ENCODE measurements around the gene MDFIC.
A peak's percentile ranks its signal among the peaks of the same experiment; 100 is the strongest.

Gene MDFIC

DNA sequence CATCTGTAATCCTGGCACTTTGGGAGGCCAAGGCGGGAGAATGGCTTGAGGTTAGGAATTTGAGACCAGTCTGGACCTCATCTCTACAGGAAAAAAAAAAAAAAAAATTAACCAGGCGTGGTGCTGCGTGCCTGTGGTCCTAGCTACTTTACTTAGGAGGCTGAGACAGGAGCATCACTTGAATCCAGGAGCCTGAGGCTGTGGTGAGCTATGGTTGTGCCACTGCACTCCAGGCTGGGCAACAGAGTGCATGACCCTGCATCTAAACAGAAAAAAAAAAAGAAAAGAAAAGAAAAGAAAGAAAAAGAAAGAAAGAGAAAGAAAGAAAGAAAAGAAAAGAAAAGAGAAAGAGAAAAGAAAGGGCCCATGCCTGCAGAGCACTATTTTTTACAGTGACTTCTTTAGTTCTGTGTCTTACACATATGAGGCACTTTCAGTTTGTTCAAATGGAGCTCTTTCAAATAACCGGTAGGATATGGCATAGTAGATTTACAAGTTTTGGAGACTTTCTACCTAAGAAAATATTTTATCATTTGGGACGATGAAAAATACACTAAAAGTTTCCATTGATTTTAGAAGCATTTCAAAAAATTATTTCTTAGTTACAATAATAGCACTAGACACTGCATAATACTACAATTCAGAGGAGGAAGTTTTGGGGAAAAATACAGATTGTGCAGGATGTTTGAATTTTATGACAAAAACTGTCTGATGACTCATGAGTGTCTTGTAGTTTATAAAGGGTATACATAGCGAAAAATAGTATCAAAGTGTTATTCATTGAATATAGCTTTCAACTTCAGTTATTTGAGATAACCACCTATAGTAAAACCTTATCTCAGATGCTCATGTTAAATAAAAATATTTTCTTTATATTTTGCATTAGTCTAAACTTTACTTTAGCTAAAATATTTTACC is 75.9 kb downstream of the MDFIC start:
- DNase-seq (ENCODE audit: low spot score), result no peak

DNA sequence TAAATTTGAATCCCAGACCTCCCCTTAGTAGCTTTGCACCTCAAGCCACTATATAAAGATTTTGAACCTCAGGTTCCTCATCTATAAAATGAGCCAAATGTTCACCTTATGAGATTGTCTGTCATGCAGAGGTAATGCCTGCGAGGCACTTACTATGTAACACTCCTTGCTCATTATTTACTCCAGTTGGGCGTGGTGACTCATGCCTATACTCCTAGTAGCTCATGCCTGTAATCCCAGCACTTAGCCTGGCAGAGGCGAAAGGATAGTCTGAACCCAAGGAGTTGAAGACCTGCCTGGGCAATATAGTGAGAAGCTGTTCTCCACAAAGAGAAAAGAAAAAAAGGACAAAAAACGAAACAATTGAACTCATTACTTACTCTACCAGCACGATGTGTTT is 82.2 kb downstream of the MDFIC start:
- DNase-seq (ENCODE audit: low spot score), result peak; percentile 24

DNA sequence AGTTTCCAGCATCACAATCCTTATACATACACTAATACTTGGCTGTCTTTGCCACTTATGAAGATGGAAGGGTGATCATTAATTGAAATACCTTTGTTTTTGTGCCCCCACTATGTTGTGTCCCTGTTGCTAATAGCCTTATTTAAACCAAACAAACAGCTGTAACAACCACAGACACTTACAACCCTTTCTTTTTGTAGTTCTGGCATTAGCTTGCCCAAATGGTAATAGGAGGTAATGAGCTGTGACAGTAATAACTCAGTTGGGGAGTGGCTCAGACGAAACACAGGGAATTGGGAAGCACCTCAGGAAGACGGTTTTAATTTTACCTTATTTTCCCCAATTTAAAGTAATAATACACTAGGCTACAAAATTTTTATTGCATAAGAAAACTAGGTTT is 83.4 kb downstream of the MDFIC start:
- no peak for DNase-seq (ENCODE audit: low spot score)

DNA sequence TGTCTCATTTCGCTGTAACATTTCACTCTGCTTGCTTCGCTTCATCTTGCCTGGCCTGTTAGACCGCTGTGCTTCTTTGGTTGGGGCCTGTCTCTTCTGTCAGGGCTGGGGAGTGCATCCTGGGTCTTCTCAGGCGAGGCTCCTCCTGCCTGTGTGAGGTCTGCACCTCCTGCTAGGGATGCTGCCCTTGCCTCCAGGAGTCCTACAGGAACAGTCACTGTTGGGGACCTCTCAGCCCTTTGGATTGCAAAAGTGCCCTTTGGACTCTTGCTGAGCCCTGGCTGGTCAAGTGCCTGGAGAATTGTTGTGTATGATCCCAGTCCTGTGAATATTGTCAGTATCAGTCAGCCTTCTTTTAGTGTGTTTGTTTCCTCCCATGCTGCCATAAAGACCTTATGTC is 84.1 kb downstream of the MDFIC start:
- peak; percentile 22 for DNase-seq (ENCODE audit: low spot score)

DNA sequence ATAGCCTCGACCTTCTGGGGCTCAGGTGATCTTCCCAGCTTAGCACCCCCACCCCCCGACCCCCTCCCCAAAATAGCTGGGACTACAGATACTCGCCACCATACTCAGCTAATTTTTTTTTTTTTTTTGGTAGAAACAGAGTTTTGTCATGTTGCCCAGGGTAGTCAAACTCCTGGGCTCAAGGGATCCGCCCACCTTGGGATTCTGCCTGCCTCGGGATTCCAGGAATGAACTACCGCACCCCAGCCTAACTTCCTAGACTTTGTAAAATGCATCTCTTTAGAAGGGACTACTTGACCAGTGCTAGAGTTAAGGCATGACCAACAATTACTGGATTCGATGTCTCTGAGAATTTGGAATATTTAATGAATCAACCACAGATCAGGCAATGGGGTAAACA is 85.9 kb downstream of the MDFIC start:
- no peak for DNase-seq (ENCODE audit: low spot score)

DNA sequence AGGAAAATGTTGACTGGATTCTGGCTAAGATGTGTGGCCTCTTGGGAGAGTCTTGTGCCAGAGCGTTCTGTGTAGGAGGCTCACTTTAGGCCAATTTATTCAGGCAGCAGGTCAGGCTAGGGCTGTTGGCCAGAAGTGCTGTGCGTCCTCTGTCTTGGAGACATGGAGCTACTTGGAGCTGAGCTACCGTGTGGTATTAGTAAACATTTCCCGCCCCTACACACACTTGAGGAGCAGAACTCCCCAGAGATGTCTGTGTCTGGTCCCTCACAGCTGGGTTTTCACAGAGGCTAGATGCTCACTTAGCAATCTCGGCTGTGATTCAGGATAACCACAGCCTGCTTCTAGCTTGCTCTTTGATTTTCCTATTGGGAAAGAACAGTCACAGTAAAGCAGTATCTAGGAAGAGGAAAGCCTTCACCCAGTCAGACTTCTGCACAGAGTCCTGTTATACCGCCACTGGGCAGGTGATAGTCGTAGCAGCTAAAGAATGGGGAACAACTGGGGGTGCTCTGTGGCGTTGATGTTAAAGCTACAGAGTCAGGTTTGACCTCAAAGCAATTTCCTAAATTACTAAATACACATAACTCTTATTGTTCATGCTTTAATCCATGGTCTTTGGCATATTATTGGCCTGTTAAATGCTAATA is 86.7 kb downstream of the MDFIC start:
- DNase-seq (ENCODE audit: low spot score), result no peak

DNA sequence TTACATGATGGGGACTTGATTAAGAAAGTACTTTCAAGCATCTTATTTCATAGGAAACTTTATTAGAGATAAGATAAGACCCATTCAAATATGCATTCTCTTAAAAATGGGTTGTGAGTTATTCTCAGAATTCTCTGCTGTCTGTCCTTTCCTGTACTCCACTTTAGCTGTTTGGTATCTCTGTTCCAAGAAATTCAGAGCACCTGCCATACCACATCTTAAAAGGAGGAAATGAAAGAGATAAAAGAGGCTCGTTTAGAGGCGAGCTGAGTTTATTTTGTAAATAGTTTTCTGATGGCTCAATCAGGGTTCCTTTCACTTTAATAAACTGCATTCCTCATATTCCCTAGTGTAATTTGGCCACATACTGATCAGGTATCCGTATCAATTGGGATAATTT is 87.2 kb downstream of the MDFIC start:
- DNase-seq (ENCODE audit: low spot score), result no peak

DNA sequence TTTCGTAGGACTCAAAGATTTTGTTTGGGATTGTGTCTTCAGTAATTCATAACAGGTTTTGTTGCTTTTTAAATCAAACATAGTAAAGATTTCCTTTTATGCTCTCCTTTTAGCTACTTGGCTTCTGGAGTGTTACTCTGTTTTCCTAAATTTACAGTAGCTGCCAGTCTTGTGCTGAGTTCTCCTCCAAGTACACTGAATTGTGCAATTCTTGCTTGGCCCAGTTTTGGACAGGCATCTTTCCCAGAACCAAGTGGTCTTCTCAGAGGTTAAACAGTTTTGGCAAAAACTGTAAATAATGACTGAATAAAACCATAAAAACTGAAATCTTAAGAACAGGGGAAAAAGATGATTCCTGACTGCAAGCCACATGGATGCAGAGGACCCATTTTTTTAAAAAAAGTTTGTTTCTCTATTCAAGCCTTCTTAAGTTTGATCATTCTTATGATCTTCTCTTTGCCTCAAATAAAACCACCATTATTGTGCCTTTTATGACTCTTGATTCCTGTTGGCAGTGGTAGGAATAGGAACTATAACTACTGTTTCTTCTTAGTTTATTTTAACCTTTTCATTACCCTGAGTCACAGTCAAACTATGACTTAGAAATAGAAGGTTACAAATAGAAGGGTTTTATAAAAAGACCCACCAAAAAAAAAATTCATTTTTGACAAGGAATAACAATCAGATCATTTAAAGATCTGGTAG is 88.0 kb downstream of the MDFIC start:
- DNase-seq (ENCODE audit: low spot score), result no peak

DNA sequence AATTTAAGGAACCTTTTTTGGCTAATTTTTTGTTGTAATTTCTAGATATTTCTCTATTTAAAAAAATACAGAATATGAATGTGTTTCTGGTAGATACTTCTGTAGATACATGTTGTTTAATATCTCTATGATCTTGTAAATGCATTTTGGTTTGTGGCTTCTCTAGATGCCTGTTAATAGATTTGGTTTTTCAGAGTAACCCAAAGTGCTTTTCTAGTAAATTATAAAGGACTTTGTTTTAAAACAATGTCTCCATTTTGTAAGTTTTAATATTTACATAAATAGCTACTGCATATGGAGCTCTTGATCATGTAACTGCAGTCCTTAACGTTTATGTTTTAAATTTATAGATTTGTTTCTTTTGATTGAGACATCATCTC is 88.5 kb downstream of the MDFIC start:
- no peak for DNase-seq (ENCODE audit: low spot score)

DNA sequence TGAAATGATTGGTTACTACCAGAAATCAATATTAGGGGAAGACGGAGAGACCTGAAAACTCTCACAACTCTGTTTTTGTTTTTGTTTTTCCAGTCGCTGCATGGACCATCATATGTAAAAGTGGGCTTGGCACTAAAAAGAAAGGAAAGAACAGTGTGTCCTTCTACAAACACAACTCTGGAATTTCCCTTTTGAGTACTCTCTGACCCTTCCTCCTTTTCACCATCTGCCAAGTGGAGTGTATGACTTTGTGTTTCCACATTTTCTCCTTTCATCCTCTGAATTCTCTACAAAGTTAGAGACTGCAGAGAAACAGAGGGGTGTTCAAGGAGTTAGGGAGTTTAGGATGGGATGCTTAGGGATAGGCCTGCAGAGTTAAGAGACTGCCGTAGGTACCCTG is 92.0 kb downstream of the MDFIC start:
- DNase-seq (ENCODE audit: low spot score), result no peak

DNA sequence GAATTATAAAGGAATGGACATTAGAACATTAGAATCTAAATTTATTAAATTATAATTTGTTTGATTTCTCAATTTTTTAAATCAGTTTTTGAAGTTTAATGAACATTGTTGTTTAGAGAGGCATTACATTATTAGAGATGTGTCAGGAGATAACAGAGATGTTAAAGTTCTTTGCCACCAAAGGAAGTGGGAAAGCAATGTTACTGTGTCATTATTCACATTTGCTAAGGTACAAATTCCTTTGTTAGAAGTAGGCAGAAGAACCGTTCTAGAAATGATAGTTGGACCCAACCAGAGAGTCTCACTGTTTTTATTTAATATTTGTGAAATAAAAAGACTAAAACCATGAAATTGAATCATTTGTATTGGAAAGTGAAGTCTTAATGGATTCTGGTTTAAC is 92.9 kb downstream of the MDFIC start:
- no peak for DNase-seq (ENCODE audit: low spot score)

DNA sequence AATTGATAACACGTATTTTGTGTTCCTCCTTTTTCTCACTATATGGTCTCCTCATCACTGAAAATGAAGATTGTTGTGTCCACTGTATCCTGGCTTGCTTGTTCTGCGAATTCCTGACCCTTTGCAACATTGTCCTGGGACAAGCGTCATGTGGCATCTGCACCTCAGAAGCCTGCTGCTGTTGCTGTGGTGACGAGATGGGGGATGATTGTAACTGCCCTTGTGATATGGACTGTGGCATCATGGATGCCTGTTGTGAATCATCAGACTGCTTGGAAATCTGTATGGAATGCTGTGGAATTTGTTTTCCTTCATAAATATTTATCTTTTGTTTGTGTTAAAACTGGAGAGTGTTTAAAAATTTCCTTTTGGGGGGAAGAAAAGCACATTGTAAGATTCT is 93.7 kb downstream of the MDFIC start:
- DNase-seq (ENCODE audit: low spot score), result no peak

DNA sequence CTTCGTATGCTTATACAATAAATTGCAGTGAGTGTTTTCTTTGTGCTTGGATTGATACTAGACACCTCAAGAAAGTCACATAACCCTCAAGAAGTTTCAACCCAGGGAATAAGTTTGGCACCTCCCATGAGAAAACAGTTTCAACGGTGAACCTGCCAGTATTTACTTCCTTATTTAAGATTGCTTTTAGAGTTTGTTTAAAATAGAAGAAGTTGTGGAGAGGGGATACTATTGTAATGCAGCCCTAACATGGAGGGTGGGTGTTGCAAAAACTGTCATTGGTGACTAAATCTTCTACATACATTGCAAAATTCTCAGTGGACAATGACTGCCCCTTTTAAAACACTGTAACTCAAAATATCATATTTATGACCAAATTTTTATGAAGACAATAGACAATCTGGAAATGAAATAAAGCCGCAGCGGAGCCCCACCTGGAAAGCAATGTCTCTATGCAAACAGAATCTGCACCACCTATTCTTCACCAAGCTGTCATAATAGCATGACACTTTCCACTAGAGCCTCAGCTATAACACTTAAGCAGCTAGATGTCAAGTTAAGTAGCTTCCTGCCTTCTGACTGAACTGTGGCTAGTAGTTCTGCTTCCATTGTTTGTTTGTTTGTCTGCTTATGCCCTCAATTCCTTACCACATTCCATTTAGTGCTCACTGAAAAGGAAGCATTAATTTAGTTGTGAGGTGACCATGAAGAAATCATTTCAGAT is 98.2 kb downstream of the MDFIC start:
- DNase-seq (ENCODE audit: low spot score), result no peak

DNA sequence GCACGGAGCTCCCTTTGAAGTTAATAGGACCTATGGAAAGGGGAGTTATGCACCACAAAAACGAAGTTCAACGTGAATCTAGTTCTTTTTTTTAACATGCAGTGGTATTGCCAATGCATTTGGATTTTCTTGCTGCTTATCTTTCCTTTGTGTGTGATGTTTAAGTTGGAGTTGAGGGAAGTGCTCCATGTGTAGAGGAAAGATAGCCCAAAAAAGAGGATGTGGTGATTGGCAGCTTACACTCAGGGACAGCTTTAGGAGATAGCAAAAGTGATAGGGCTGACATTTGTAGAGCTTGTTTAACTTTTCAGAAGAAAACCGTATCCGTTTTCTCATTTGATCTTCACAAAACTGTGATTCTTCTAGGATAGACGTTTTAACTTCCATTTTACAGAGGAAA is 101.3 kb downstream of the MDFIC start:
- DNase-seq (ENCODE audit: low spot score), result no peak

DNA sequence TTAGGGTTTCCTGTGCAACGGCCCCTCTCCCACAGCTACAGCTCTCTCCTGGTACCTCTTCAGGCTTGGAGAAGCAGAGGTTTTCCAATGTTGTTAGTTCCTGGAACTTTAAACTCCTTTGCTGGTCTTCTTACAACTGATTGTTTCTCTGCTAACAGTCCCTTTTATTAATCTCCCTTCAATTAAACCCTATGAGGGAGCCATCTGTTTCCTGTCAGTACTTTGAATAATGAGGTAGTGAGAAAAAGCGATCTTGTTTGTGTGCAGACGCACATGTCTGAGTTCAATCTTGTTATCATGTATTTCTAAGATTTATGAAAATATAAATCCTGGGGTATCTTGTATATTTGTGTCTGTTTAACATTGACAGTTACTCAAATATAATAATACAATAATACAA is 102.4 kb downstream of the MDFIC start:
- DNase-seq (ENCODE audit: low spot score), result no peak

DNA sequence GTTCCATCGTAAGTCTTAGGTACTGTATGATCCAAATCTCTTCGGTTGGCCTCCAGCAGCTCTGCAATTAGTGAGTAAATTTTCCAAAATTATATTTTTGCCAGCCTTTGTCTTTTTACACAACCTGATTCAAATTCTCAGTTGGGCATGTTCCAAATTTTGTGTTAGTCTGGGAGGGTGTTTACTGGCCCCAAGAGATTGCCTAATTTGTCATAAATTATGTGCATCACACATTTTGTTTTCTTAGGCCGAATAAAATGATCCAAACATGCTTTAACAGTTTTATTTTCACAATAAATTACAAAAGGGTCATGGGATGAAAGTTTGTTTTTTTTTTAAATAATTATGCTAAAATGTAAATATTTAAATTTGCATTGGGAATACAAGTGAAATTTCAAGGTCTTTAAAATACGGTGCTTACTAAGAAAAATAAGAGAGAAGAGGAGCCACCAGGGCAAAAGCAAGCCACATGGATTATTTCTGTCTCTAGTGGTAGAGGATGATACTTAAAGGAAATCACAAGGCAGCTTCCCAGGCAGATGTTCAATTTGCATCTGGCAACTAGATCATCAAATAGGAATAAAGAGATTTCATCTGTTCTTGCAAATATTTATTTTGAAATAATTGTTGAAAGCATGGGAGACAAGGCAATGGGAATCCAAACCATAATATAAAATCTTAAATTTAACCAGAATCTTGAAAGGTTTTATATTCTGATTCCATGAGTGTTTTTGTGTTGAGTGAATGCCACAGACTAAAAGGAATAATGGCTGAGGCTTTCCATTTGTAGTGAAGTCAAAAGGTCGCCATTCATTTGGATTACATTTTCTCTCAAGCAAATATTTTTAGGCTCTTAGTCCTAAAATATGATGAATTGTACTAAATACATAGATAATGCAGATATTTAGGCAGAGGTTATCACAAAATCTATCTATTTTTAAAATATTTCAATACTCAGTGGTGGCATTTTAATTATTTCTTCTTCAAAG is 111.1 kb downstream of the MDFIC start:
- DNase-seq (ENCODE audit: low spot score), result no peak

DNA sequence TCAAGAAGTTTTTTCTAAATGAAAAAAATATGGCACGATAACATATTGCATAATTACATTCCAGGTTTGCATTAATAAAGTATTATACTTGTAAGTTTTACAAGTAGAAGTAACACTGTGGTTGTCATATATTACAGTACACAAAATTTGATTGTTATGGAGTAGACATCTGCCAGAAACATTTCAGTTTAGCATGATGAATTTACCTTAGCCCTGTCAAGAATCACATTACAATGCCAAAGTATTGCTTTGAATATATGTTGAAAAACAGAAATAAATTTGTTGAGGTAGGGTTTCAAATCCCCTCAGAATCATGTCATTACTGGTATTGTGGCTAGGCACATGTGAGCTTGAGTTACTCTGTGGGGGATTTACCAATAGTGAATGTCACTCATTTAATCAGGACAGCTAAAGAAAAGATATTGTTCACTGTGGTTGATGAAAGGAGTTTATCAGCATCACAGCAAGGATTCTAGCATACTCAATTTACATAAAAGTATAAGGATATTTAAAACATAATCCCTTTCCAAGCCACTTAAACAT is 112.1 kb downstream of the MDFIC start:
- DNase-seq (ENCODE audit: low spot score), result no peak

DNA sequence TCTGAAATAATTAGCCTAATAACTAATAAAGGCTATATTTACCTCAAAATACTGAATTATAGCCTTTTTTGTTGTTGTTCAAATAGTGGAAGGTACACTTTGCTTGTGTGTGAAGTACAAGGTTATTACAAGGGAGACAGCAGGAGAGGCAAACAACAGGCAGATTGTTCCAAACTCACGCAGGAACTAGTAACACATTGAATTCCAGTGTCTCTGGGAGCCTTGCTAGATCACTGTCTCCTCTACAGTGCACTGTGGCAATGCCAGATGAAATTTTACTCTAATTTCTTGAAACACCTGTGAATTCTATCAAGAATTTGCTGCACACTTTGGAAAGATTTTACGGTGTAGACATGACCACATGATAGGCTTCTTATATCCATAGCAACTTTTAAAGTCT is 112.6 kb downstream of the MDFIC start:
- no peak for DNase-seq (ENCODE audit: low spot score)

DNA sequence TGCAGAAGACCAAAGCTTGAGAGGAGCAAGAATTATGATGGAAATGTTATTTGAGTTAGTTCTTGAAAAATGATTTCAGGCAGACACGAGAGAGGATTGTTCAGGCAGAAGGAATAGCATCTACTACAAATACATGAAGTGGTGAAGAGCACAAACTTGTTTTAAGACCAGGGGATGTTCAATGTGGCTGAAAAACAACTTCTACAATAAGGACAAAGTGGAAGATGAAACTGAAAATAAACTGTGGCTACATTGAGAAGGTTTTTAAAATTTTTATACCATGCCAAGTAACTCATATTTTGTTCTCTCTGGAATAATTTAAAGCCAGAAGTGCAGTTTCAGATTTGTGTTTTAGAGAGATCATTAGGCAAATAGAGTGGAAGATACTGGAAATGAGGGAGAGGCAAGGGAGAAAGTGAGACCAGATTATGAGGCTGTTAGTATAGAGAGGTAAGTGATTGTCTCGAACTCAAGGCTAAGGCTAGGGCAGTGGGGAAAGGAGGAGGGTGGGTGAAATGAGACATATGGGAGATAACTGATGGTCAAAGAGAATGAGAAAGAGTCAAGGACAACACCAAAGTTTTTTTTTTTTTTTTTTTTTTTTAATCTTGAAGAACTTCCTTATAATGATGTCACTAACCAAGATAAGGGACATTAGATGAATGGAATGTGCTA is 115.4 kb downstream of the MDFIC start:
- DNase-seq (ENCODE audit: low spot score), result no peak

DNA sequence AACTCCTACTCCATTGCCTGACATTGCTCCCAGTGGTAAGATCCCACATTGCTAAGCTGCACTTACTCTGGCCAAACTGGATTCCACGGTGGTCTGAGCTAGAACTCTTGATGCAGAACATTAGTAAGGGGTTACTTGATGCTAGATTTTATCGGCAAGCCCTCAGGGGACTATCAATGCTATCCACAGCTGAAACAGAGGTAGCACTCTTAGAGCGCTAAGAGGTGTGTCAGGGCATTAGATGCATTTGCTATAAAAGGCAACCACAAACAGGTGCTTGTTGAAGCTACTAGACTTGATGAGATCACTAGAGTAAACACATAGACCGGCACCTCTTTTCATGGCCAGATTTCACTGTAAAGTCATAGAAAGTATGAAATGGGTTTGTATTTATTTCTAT is 116.3 kb downstream of the MDFIC start:
- no peak for DNase-seq (ENCODE audit: low spot score)
